BLaER1 treated with 17β-estradiol and CSF1 and Interleukin-3, amounts not matched to agents 10 nM and 100 nM (cell line): ENCODE data around the gene KCNQ2.

ENCODE experiments used
- H3K27ac ChIP-seq, 11 experiments: shearing (Covaris generic); formaldehyde crosslinking; 2 replicates each; pipeline ENCODE4 v1.8.1; 2022
- H3K27me3 ChIP-seq, 11 experiments: shearing (Covaris generic); formaldehyde crosslinking; 2 replicates each; pipeline ENCODE4 v1.8.1; 2022
- H3K36me3 ChIP-seq, 11 experiments: shearing (Covaris generic); formaldehyde crosslinking; 2 replicates each; pipeline ENCODE4 v1.8.1; 2022
- H3K4me1 ChIP-seq, 10 experiments: shearing (Covaris generic); formaldehyde crosslinking; 2 replicates each; pipeline ENCODE4 v1.8.1; 2022
- H3K4me2 ChIP-seq, 11 experiments: shearing (Covaris generic); formaldehyde crosslinking; 2 replicates each; pipeline ENCODE4 v1.8.1; 2022
- H3K4me3 ChIP-seq, 10 experiments: shearing (Covaris generic); formaldehyde crosslinking; 2 replicates each; pipeline ENCODE4 v1.8.1; 2022
- H3K9ac ChIP-seq, 11 experiments: shearing (Covaris generic); formaldehyde crosslinking; 2 replicates each; pipeline ENCODE4 v1.8.1; 2022
- H3K9me3 ChIP-seq, 11 experiments: shearing (Covaris generic); formaldehyde crosslinking; replicated peaks in 1 of 11; 2 replicates each; pipeline ENCODE4 v1.8.1; 2022
- H4K20me1 ChIP-seq, 11 experiments: shearing (Covaris generic); formaldehyde crosslinking; 2 replicates each; pipeline ENCODE4 v1.8.1; 2022
- Cebpa-rat ChIP-seq, 11 experiments: shearing (Covaris generic); IDR thresholded peaks; 2 replicates each; pipeline ENCODE4 v1.8.1; 2022

KCNQ2 gene

GRCh38 chr20:63417097-63417737, 55.2 kb downstream of the KCNQ2 start:
- no peak overlapping the region for H3K9ac ChIP-seq
- H3K4me2 ChIP-seq = no peak overlapping the region
- peaks cover 7 to 25% (median 14%) of the 10 kb centered on the region in 10 experiments; a peak in 18 of 20 replicates for H3K4me1 ChIP-seq
- peaks cover 0 to 91% (median 25%) of the 10 kb centered on the region in 11 experiments; a peak in 13 of 22 replicates for H4K20me1 ChIP-seq
- H3K4me3 ChIP-seq = no peak overlapping the region
- no peaks in the 10 kb centered on the region for H3K36me3 ChIP-seq
- H3K27me3 ChIP-seq = peaks cover 93 to 98% (median 97%) of the 10 kb centered on the region in 11 experiments
- H3K9me3 ChIP-seq = no peaks in the 10 kb centered on the region
- TF ChIP-seq Cebpa-rat (IDR thresholded peaks at IDR 0.05) = no peak
- no peak overlapping the region for H3K27ac ChIP-seq

- H3K9me3 ChIP-seq = no peaks in the 10 kb centered on the region
- H3K27me3 ChIP-seq = peaks cover 87 to 98% (median 97%) of the 10 kb centered on the region in 11 experiments
- H3K27ac ChIP-seq = no peak overlapping the region
- H3K9ac ChIP-seq = no peak overlapping the region
- peak overlapping the region in 7 of 11 experiments; percentile 48 to 60 (median 54); a peak in 12 of 22 replicates for H3K4me2 ChIP-seq
- no peak for TF ChIP-seq Cebpa-rat (IDR thresholded peaks at IDR 0.05)
- H3K36me3 ChIP-seq = no peaks in the 10 kb centered on the region
- H3K4me3 ChIP-seq = no peak overlapping the region
- H4K20me1 ChIP-seq = peaks cover 0 to 92% (median 25%) of the 10 kb centered on the region in 11 experiments; a peak in 13 of 22 replicates
- H3K4me1 ChIP-seq = peaks cover 7 to 30% (median 20%) of the 10 kb centered on the region in 10 experiments; a peak in 18 of 20 replicates
Measured at GRCh38 chr20:63416631-63417030, 55.8 kb downstream of the KCNQ2 start.

GRCh38 chr20:63415647-63416391, 56.6 kb downstream of the KCNQ2 start:
- no peak for TF ChIP-seq Cebpa-rat (IDR thresholded peaks at IDR 0.05)
- Histone ChIP-seq H3K9me3 (no peaks in the 10 kb centered on the region), H4K20me1 (peaks cover 0 to 90% (median 19%) of the 10 kb centered on the region in 11 experiments; a peak in 13 of 22 replicates), H3K4me1 (peaks cover 7 to 37% (median 26%) of the 10 kb centered on the region in 10 experiments; a peak in 18 of 20 replicates), H3K9ac (no peak overlapping the region), H3K27ac (no peak overlapping the region), H3K4me3 (peak overlapping the region in 1 of 10 experiments; percentile 24; a peak in 1 of 20 replicates), H3K36me3 (no peaks in the 10 kb centered on the region), H3K27me3 (peaks cover 79 to 97% (median 92%) of the 10 kb centered on the region in 11 experiments), H3K4me2 (peak overlapping the region in 9 of 11 experiments; percentile 47 to 60 (median 54); a peak in 19 of 22 replicates)

- Histone ChIP-seq H3K9ac (no peak overlapping the region), H3K36me3 (no peaks in the 10 kb centered on the region), H3K27ac (no peak overlapping the region), H3K9me3 (no peaks in the 10 kb centered on the region), H3K4me1 (peaks cover 7 to 33% (median 26%) of the 10 kb centered on the region in 10 experiments; a peak in 18 of 20 replicates), H3K4me2 (no peak overlapping the region), H4K20me1 (peaks cover 0 to 92% (median 19%) of the 10 kb centered on the region in 11 experiments; a peak in 14 of 22 replicates), H3K4me3 (no peak overlapping the region), H3K27me3 (peaks cover 69 to 89% (median 83%) of the 10 kb centered on the region in 11 experiments)
- no peak for TF ChIP-seq Cebpa-rat (IDR thresholded peaks at IDR 0.05)
Measured at GRCh38 chr20:63414720-63415430, 57.6 kb downstream of the KCNQ2 start.

GRCh38 chr20:63413963-63414684, 58.3 kb downstream of the KCNQ2 start:
- peaks cover 0 to 85% (median 18%) of the 10 kb centered on the region in 11 experiments; a peak in 14 of 22 replicates for H4K20me1 ChIP-seq
- no peak overlapping the region for H3K4me3 ChIP-seq
- H3K27me3 ChIP-seq = peaks cover 62 to 82% (median 75%) of the 10 kb centered on the region in 11 experiments

GRCh38 chr20:63413323-63413722, 59.1 kb downstream of the KCNQ2 start:
- no peak overlapping the region for H3K4me3 ChIP-seq
- H3K4me2 ChIP-seq = no peak overlapping the region
- TF ChIP-seq Cebpa-rat (IDR thresholded peaks at IDR 0.05) = no peak
- H3K4me1 ChIP-seq = peaks cover 7 to 33% (median 26%) of the 10 kb centered on the region in 10 experiments; a peak in 18 of 20 replicates
- peaks cover 54 to 74% (median 67%) of the 10 kb centered on the region in 11 experiments for H3K27me3 ChIP-seq
- peaks cover 0 to 77% (median 18%) of the 10 kb centered on the region in 11 experiments; a peak in 14 of 22 replicates for H4K20me1 ChIP-seq
- no peaks in the 10 kb centered on the region for H3K9me3 ChIP-seq
- H3K27ac ChIP-seq = no peak overlapping the region
- no peaks in the 10 kb centered on the region for H3K36me3 ChIP-seq
- no peak overlapping the region for H3K9ac ChIP-seq

More at GRCh38 chr20:63413963-63414684, 58.3 kb downstream of the KCNQ2 start:
- H3K9me3 ChIP-seq = no peaks in the 10 kb centered on the region
- no peaks in the 10 kb centered on the region for H3K36me3 ChIP-seq
- no peak overlapping the region for H3K27ac ChIP-seq
- no peak for TF ChIP-seq Cebpa-rat (IDR thresholded peaks at IDR 0.05)
- H3K4me2 ChIP-seq = no peak overlapping the region
- peaks cover 7 to 33% (median 26%) of the 10 kb centered on the region in 10 experiments; a peak in 18 of 20 replicates for H3K4me1 ChIP-seq
- H3K9ac ChIP-seq = no peak overlapping the region

- H3K4me1 ChIP-seq = peaks cover 7 to 33% (median 26%) of the 10 kb centered on the region in 10 experiments; a peak in 18 of 20 replicates
- H4K20me1 ChIP-seq = peaks cover 0 to 73% (median 17%) of the 10 kb centered on the region in 11 experiments; a peak in 14 of 22 replicates
- no peak overlapping the region for H3K4me3 ChIP-seq
- H3K9me3 ChIP-seq = no peaks in the 10 kb centered on the region
- no peak overlapping the region for H3K4me2 ChIP-seq
- peaks cover 49 to 69% (median 63%) of the 10 kb centered on the region in 11 experiments for H3K27me3 ChIP-seq
- H3K36me3 ChIP-seq = no peaks in the 10 kb centered on the region
- TF ChIP-seq Cebpa-rat (IDR thresholded peaks at IDR 0.05) = no peak
- H3K9ac ChIP-seq = no peak overlapping the region
- H3K27ac ChIP-seq = no peak overlapping the region
Measured at GRCh38 chr20:63412889-63413288, 59.6 kb downstream of the KCNQ2 start.
